NOMO-1 treated with DMSO at 0.1 percent for 48 hours (cell line): ENCODE measurements around the gene TMEM181.

Source experiments
- DNase-seq: peaks from one replicate; lab custom pipeline; 2025; ENCODE audit not compliant: unreplicated experiment; lab: John Stamatoyannopoulos, UW

The TMEM181 gene

DNA sequence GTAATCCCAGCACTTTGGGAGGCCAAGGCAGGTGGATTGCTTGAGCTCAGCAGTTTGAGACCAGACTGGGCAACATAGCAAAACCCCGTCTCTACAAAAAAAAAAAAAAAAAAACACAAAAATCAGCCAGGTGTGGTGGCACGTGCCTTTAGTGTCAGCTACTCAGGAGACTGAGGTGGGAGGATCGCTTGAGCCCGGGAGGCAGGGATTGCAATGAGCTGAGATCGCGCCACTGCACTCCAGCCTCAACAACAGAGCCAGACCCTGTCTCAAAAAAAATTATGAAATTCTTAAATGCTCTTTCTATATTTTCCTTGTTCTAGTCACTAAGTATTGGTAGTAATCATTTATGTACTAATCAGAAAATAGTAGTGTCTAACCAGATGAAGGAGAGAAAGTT is 120.6 kb downstream of the TMEM181 start:
- no peak for DNase-seq

GRCh38 chr6:158684311-158684710 is 124.4 kb downstream of the TMEM181 start:
- DNase-seq, result no peak

DNA sequence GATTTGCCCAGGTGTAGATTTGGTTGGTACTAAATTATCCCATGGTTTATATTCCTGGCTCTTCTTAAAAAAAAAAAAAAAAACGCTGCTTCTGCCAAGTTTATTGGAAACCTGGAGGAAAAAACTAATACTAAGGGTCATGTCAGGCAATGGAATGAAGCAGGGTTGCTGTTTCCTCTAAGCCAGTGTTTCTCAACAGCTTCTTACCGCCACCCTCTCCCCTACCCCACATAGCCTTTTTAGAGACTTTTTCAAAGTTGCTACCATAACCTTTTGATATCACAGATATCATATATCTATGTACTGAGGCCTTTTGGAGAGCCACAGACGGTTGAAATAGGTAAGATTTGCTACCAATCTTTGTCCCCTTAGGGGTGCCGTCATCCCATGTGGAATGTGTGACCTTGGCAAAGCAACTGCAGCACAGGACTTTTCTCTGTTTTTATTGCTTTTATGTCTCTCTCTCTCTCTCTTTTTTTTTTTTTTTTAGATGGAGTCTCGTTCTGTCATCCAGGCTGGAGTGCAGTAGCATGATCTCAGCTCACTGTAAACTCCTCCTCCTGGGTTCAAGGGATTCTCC is 124.9 kb downstream of the TMEM181 start:
- no peak for DNase-seq
